GM12865 (cell line): ENCODE results near the gene MCM5.
"Not testable (repeated sequence)": the region's sequence is repeated elsewhere in the genome, so short reads cannot be mapped to it uniquely, and the experiment has no call there.

Source experiments
- DNase-seq: peaks from one replicate; pipeline ENCODE4 v3.0.0; 2010; ENCODE audit warnings: low read depth
- H3K4me3 ChIP-seq: 2 replicates; pipeline ENCODE4 v1.5.1; 2011; ENCODE audit warnings: mild to moderate bottlenecking, low read depth, low read length, control low read depth
- TF ChIP-seq, protein P1 (sequence below): IDR thresholded peaks from 2 replicates; pipeline ENCODE4 v1.5.1; 2011; ENCODE audit warnings: low read length, control low read depth, low read depth, inconsistent platforms; ENCODE audit not compliant: insufficient read depth; ENCODE audit errors: missing control alignments

The MCM5 gene

GRCh38 chr22:35437049-35437448 lies 37.1 kb downstream of the MCM5 start:
- TF ChIP-seq, protein P1, sequence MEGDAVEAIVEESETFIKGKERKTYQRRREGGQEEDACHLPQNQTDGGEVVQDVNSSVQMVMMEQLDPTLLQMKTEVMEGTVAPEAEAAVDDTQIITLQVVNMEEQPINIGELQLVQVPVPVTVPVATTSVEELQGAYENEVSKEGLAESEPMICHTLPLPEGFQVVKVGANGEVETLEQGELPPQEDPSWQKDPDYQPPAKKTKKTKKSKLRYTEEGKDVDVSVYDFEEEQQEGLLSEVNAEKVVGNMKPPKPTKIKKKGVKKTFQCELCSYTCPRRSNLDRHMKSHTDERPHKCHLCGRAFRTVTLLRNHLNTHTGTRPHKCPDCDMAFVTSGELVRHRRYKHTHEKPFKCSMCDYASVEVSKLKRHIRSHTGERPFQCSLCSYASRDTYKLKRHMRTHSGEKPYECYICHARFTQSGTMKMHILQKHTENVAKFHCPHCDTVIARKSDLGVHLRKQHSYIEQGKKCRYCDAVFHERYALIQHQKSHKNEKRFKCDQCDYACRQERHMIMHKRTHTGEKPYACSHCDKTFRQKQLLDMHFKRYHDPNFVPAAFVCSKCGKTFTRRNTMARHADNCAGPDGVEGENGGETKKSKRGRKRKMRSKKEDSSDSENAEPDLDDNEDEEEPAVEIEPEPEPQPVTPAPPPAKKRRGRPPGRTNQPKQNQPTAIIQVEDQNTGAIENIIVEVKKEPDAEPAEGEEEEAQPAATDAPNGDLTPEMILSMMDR: no peak
- DNase-seq: peak; percentile 50
- H3K4me3 ChIP-seq: no peak overlapping the region

- not testable (repeated sequence) for H3K4me3 ChIP-seq, DNase-seq
Measured at GRCh38 chr22:35438673-35439364, 38.9 kb downstream of the MCM5 start.

DNA sequence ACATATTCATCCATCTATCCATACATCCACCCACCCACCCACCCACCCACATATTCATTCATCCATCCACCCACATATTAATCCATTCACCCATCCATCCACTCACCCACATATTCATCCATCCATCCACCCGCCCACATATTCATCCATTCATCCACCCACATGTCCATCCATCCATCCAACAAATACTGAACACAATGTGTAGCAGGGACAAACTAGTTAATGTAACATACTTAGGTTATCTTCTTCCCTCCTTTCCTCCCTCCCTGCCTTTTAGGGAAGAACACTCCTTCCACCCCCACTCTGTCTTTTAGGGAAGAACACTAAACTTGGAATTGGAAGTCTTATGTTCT lies 39.4 kb downstream of the MCM5 start:
- TF ChIP-seq, protein P1: no peak
- no peak overlapping the region for H3K4me3 ChIP-seq
- DNase-seq: no peak

- TF ChIP-seq, protein P1: no peak
- no peak for DNase-seq
Measured at GRCh38 chr22:35440129-35440528, 40.2 kb downstream of the MCM5 start.

GRCh38 chr22:35441489-35442100 lies 41.7 kb downstream of the MCM5 start:
- DNase-seq: no peak
- no peak overlapping the region for H3K4me3 ChIP-seq
- TF ChIP-seq, protein P1: no peak

More at GRCh38 chr22:35440129-35440528, 40.2 kb downstream of the MCM5 start:
- H3K4me3 ChIP-seq: no peak overlapping the region

GRCh38 chr22:35442471-35442870 lies 42.5 kb downstream of the MCM5 start:
- TF ChIP-seq, protein P1: no peak
- H3K4me3 ChIP-seq: no peak overlapping the region
- no peak for DNase-seq

DNA sequence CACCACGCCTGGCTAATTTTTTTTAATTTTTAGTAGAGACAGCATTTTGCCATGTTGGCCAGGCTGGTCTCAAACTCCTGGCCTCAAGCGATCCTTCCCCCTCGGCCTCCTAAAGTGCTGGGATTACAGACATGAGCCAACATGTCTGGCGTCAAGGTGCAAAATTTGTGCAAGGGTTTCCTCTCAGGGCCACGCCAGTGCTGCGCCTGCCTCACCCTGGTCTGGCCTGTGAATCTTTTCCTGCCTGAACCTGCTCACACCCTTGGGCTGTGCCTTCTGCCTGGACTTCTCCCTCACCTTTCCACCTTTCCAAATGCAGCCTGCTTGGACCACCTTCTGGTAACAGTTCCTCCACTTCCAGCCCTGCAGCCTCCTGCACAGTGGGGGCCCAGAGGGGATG lies 43.4 kb downstream of the MCM5 start:
- H3K4me3 ChIP-seq: no peak overlapping the region
- TF ChIP-seq, protein P1: no peak
- DNase-seq: no peak
